ENCODE measurements around the gene ATP1A4. TPM values are rescaled to one million over a fixed set of nuclear protein-coding genes. Genes with fewer than 3 reads are reported as not detected.

The ATP1A4 gene
- total and polyA plus RNA-seq, 7 donors = 0.22 to 3.0 (median 0.27) TPM; not detected in 4

DNA sequence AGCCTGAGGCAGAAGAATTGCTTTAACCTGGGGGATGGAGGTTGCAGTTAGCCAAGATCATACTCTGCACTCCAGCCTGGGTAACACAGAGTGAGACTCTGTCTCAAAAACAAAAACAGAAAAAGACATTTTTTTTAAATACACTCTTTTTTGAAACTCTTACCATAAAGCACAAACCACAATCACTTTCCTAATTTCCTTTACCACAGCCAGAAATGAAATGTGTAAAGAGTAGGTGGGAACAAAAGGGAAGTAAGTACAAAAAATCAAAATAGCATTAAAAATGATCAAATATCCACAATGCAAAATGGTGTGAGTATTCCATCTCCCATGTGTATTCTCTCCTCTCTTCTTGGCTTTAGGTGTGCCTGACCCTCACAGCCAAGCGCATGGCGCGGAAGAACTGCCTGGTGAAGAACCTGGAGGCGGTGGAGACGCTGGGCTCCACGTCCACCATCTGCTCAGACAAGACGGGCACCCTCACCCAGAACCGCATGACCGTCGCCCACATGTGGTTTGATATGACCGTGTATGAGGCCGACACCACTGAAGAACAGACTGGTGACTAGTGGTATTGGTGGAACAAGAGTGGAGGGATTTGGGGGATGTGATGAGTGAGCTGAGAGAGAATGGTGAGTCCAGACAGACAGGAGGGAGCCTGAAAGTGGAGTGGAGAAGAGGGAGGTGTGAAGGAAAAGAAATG is 14.9 kb downstream of the ATP1A4 start:
- Histone ChIP-seq H3K36me3 (no peaks in the 10 kb centered on the region), H3K27me3 (no peaks in the 10 kb centered on the region), H3K27ac (no peak overlapping the region), H3K4me1 (no peaks in the 10 kb centered on the region), H3K9me3 (no peaks in the 10 kb centered on the region), H3K4me3 (no peak overlapping the region)
- DNase-seq = no peak
- intact Hi-C loops (cut with DNase I) = no loop called here
- WGBS, 2 donors = 83 to 89% methylated on average over 12 of the region's 12 CpGs
- TF ChIP-seq POLR2AphosphoS5 (IDR thresholded peaks at IDR 0.05) (no peak), CTCF (IDR thresholded peaks at IDR 0.05) (no peak), POLR2A (IDR thresholded peaks at IDR 0.05) (no peak), EP300 (IDR thresholded peaks at IDR 0.05) (no peak)

- no peak for TF ChIP-seq EP300 (IDR thresholded peaks at IDR 0.05)
- Histone ChIP-seq H3K9me3 (no peaks in the 10 kb centered on the region), H3K4me3 (no peak overlapping the region), H3K27ac (no peak overlapping the region), H3K4me1 (no peaks in the 10 kb centered on the region), H3K27me3 (no peaks in the 10 kb centered on the region), H3K36me3 (no peaks in the 10 kb centered on the region)
- intact Hi-C loops (cut with DNase I) = no loop called here
- WGBS, 2 donors = 77 to 89% methylated on average over 4 of the region's 4 CpGs
- DNase-seq = no peak
Observed at GRCh38 chr1:160167056-160167455, 15.7 kb downstream of the ATP1A4 start.

- no peaks in the 10 kb centered on the region for H3K4me1 ChIP-seq
- H3K27ac ChIP-seq = no peak overlapping the region
- intact Hi-C loops (cut with DNase I) = no loop called here
- 91 to 93% methylated on average over 6 of the region's 6 CpGs for WGBS, 2 donors
- H3K27me3 ChIP-seq = no peaks in the 10 kb centered on the region
- no peak for DNase-seq
- H3K36me3 ChIP-seq = no peaks in the 10 kb centered on the region
- H3K9me3 ChIP-seq = no peaks in the 10 kb centered on the region
- no peak overlapping the region for H3K4me3 ChIP-seq
- TF ChIP-seq POLR2AphosphoS5 (IDR thresholded peaks at IDR 0.05) (no peak), CTCF (IDR thresholded peaks at IDR 0.05) (no peak), EP300 (IDR thresholded peaks at IDR 0.05) (no peak), POLR2A (IDR thresholded peaks at IDR 0.05) (no peak)
Observed at GRCh38 chr1:160167580-160167979, 16.2 kb downstream of the ATP1A4 start.

- Histone ChIP-seq H3K27ac (no peak overlapping the region), H3K27me3 (no peaks in the 10 kb centered on the region), H3K4me1 (no peaks in the 10 kb centered on the region), H3K9me3 (no peaks in the 10 kb centered on the region), H3K36me3 (no peaks in the 10 kb centered on the region), H3K4me3 (no peak overlapping the region)
- 79 to 80% methylated on average over 5 of the region's 5 CpGs for WGBS, 2 donors
- no peak for TF ChIP-seq POLR2A (IDR thresholded peaks at IDR 0.05)
- TF ChIP-seq CTCF (IDR thresholded peaks at IDR 0.05) = no peak
- TF ChIP-seq EP300 (IDR thresholded peaks at IDR 0.05) = no peak
- TF ChIP-seq POLR2AphosphoS5 (IDR thresholded peaks at IDR 0.05) = no peak
- DNase-seq = no peak
- intact Hi-C loops (cut with DNase I) = no loop called here
Observed at GRCh38 chr1:160168016-160168415, 16.6 kb downstream of the ATP1A4 start.

DNA sequence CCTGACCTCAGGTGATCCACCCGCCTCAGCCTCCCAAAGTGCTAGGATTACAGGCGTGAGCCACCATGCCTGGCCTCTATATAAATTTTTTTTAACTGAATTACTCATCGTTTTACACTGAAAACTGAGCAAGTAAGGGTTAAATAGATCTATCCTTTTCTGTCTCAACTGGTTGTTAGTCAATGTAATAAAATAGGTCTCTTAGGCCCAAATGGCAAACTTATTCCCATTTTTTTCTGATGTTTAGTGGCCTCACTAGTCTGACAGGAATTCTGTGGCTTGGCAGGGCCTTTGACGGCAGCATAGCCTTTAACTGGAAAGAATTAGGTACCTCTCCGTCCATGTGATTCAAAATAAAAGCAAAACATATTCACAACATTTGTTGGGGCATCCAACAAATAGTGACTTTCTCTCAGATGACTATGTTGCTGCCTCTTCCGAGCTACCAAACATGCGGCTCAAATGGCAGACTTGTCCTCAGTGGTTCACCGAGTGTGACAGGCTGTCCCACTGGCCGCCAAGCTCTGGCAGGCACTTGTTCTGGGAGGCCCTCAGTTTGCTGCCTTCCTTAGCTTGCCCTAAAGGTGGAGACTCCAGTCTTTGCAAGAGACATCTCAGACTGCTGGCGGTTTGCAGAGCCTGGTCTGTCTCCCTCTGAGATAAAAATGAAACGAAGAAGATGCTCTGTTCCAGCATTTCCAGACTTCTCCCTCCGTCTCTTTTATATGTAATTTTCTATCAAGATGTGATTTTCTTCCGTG is 17.4 kb downstream of the ATP1A4 start:
- Histone ChIP-seq H3K27ac (no peak overlapping the region), H3K4me1 (no peaks in the 10 kb centered on the region), H3K4me3 (no peak overlapping the region), H3K27me3 (no peaks in the 10 kb centered on the region), H3K36me3 (no peaks in the 10 kb centered on the region), H3K9me3 (no peaks in the 10 kb centered on the region)
- intact Hi-C loops (cut with DNase I) = no loop called here
- TF ChIP-seq CTCF (IDR thresholded peaks at IDR 0.05) = no peak
- no peak for TF ChIP-seq POLR2A (IDR thresholded peaks at IDR 0.05)
- no peak for TF ChIP-seq POLR2AphosphoS5 (IDR thresholded peaks at IDR 0.05)
- TF ChIP-seq EP300 (IDR thresholded peaks at IDR 0.05) = no peak
- DNase-seq = no peak
- 79 to 85% methylated on average over 13 of the region's 13 CpGs for WGBS, 2 donors

Measured in sigmoid colon (tissue), 7 donors.